Measurements from ENCODE around the gene KIAA0825. TPM values are rescaled to one million over a fixed set of nuclear protein-coding genes. Genes with fewer than 3 reads are reported as not detected.
A peak's percentile ranks its signal among the peaks of the same experiment; 100 is the strongest.

KIAA0825 gene
- total and polyA plus RNA-seq, 2 of the 8 experiments (the other 6 are each of a cell fraction or from before 2014, with no cell fraction given): 0.60 to 1.0 TPM

DNA sequence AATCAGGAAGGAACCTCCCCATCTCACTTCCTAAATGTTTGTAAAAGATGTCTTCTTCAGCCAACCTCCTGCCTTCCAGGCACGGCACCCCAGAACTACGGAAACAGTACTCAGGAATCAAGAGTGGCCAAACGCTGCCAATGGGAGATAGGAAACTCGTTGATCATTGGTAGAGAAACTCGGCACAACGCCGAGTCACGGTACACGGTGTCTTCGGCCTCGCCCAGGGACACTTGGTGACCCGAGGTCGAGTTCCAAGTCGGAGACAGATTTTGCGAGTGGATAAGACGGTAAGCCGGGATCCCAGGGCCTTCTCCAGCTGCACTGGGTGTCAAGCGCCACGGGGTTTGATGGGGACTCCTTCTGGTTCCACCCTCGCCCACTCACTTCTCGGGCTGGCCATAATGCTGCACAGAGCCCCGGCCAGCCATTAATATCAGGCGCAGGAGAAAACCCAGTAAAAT is 343 bp downstream of the KIAA0825 start (continued):
- TF ChIP-seq, protein P1, sequence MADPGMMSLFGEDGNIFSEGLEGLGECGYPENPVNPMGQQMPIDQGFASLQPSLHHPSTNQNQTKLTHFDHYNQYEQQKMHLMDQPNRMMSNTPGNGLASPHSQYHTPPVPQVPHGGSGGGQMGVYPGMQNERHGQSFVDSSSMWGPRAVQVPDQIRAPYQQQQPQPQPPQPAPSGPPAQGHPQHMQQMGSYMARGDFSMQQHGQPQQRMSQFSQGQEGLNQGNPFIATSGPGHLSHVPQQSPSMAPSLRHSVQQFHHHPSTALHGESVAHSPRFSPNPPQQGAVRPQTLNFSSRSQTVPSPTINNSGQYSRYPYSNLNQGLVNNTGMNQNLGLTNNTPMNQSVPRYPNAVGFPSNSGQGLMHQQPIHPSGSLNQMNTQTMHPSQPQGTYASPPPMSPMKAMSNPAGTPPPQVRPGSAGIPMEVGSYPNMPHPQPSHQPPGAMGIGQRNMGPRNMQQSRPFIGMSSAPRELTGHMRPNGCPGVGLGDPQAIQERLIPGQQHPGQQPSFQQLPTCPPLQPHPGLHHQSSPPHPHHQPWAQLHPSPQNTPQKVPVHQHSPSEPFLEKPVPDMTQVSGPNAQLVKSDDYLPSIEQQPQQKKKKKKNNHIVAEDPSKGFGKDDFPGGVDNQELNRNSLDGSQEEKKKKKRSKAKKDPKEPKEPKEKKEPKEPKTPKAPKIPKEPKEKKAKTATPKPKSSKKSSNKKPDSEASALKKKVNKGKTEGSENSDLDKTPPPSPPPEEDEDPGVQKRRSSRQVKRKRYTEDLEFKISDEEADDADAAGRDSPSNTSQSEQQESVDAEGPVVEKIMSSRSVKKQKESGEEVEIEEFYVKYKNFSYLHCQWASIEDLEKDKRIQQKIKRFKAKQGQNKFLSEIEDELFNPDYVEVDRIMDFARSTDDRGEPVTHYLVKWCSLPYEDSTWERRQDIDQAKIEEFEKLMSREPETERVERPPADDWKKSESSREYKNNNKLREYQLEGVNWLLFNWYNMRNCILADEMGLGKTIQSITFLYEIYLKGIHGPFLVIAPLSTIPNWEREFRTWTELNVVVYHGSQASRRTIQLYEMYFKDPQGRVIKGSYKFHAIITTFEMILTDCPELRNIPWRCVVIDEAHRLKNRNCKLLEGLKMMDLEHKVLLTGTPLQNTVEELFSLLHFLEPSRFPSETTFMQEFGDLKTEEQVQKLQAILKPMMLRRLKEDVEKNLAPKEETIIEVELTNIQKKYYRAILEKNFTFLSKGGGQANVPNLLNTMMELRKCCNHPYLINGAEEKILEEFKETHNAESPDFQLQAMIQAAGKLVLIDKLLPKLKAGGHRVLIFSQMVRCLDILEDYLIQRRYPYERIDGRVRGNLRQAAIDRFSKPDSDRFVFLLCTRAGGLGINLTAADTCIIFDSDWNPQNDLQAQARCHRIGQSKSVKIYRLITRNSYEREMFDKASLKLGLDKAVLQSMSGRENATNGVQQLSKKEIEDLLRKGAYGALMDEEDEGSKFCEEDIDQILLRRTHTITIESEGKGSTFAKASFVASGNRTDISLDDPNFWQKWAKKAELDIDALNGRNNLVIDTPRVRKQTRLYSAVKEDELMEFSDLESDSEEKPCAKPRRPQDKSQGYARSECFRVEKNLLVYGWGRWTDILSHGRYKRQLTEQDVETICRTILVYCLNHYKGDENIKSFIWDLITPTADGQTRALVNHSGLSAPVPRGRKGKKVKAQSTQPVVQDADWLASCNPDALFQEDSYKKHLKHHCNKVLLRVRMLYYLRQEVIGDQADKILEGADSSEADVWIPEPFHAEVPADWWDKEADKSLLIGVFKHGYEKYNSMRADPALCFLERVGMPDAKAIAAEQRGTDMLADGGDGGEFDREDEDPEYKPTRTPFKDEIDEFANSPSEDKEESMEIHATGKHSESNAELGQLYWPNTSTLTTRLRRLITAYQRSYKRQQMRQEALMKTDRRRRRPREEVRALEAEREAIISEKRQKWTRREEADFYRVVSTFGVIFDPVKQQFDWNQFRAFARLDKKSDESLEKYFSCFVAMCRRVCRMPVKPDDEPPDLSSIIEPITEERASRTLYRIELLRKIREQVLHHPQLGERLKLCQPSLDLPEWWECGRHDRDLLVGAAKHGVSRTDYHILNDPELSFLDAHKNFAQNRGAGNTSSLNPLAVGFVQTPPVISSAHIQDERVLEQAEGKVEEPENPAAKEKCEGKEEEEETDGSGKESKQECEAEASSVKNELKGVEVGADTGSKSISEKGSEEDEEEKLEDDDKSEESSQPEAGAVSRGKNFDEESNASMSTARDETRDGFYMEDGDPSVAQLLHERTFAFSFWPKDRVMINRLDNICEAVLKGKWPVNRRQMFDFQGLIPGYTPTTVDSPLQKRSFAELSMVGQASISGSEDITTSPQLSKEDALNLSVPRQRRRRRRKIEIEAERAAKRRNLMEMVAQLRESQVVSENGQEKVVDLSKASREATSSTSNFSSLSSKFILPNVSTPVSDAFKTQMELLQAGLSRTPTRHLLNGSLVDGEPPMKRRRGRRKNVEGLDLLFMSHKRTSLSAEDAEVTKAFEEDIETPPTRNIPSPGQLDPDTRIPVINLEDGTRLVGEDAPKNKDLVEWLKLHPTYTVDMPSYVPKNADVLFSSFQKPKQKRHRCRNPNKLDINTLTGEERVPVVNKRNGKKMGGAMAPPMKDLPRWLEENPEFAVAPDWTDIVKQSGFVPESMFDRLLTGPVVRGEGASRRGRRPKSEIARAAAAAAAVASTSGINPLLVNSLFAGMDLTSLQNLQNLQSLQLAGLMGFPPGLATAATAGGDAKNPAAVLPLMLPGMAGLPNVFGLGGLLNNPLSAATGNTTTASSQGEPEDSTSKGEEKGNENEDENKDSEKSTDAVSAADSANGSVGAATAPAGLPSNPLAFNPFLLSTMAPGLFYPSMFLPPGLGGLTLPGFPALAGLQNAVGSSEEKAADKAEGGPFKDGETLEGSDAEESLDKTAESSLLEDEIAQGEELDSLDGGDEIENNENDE (IDR thresholded peaks at IDR 0.05; ENCODE audit: insufficient replicate concordance, low read length): peak; percentile 30
- TF ChIP-seq BCL11A (IDR thresholded peaks at IDR 0.05; ENCODE audit: low read depth in 2 of 2, low read length in 2 of 2) (no peak), EP300 (IDR thresholded peaks at IDR 0.05; ENCODE audit: borderline replicate concordance in 1 of 2, low read depth in 2 of 2, low read length in 2 of 2) (no peak), FOSL1 (IDR thresholded peaks at IDR 0.05; ENCODE audit: insufficient read depth, low read depth, low read length) (no peak)
